ENCODE data around the gene RAB11FIP4. TPM values are rescaled to one million over a fixed set of nuclear protein-coding genes. Genes with fewer than 3 reads are reported as not detected.

The RAB11FIP4 gene
- total RNA-seq, 1 experiment from 2014 or later = 0.10 TPM

DNA sequence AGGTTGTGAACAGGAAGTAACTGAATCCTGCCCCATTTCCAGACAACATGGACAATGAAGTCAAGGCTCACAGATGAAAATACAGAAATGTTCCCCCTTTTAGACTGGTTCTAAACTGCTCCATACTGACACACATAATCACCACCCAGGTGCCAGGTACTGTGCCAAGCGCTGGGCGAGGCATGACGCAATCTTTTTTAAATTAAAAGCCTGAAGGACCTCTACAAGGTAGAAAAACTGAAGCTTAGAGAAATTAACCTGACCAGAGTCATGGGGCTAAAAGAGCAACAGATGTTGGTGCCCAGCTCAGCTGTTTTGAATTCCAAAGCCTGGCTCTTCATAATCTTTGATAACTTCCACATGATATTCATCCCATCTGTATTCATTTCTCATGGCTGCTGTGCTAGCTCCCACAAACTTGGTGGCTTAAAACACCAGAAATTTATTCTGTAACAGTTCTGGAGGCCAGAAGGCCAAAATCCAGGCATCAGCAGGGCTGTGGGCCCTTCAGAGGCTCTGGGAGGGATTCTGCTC lies 4.9 kb upstream of the RAB11FIP4 start:
- DNase-seq (ENCODE audit: low read depth) = no peak

- no peak for DNase-seq (ENCODE audit: low read depth)
Measured at GRCh38 chr17:31387438-31387837, 4.0 kb upstream of the RAB11FIP4 start.

DNA sequence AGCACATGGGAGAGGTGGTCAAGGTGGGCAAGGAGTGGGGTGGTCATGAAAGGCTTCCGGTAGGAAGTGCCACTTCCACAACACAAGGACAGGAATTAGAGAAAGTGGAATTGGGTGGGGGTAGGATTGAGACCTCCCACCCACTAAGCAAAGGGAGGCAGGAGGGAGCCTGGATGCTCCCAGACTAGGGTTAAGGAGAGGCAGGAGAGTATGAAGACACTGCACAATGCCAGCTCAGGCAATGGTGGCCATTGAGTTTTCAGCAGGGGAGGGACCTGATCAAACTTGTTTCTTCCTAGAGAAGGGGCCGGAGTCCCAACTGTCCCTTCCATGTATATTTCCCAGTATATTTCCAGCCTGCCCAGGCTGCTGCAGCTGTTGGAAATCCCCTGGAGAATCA lies 3.1 kb upstream of the RAB11FIP4 start:
- DNase-seq (ENCODE audit: low read depth) = no peak

GRCh38 chr17:31388770-31389656 lies 2.5 kb upstream of the RAB11FIP4 start:
- peak; percentile 34 for DNase-seq (ENCODE audit: low read depth)

DNA sequence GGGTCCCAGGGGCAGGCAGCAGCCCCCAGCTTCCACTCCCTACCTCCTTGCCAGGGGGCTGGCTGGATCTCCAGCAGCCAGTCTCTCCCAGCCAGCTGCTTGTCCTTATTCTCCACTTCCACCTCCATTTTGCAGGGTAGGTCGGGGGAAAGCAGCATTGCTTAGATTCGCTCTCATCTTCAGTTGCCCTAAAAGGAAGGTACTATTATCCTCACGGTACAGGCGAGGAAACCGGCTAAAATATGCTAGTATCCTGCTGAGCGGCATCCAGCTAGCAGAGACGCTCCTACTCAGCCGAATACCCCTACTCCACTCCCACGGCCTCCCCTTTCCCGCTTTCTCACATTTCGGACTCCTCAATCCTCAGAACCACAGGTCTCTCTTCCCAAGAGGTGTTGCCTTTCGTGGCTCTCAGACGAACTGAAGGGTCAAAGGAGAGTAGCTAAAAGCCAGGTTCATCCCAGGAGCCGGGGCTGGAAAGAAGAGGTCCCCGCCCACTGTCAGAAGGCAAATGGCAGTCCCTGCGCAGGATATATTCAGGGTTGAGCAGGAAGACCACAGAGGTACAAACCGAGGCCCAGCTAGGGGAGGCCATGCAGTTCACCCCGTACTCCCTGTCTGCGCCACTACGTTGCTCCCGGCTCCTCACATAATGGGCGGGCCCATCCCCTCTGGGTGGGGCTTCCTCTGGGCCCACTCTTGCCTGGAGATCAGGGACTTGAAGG lies 1.7 kb upstream of the RAB11FIP4 start:
- no peak for DNase-seq (ENCODE audit: low read depth)

DNA sequence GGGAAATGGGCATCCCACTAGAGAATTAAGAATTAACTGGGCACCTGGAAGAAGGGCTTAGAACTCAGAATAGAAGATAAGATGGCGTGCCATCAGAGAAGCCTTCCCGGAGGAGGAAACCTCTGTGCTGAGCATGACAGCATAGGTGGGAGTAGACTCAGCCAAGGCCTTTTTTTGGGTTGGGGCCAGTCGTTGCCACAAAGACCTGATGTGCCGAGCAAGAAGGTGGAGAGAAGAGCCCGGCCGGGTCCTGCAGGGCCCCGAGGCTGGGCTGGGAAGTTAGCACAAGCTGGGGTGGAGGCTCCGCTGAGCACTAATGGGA lies 1.1 kb upstream of the RAB11FIP4 start:
- DNase-seq (ENCODE audit: low read depth) = no peak

GRCh38 chr17:31390748-31391495 lies 553 bp upstream of the RAB11FIP4 start:
- no peak for DNase-seq (ENCODE audit: low read depth)

DNA sequence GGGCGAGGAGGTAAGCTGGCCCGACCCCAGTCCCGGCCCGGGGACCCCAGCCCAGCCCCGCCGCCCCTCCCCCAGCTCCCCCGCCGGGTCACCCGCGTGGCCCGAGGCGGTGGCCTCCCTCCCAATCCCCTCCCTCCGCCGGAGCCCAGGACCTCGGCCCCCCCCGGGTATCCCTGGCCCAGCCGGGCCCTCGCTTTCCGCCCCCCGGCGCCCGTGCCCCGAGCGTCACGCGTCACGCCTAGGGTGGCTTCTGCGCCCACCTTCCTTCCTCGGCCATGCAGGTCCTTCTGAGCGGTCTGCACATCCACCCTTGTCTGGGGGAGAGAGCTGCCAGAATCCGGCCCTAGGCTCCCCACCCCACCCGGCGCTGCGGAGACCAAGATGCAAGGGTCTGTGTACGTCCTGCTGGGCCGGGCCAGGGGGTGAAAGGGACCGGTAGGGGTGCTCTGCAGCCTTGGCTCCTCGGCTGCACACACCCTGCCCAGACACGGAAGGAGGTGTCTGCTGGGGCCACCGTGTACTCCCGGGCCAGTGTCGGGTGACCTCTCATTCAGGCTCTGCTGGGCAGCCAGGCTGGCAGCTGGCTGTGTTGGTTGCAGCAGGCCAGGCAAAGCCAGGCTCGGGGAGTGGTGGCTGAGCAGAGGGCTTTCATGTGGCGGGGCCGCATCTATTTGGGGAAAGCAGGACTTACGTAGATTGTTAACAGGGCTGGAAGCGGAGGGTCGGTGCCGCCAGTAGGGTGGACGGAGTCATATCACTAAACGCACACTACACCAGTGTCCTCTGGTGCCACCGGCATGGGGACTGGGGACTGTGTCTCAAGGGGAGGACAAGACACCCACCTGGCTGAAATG lies 754 bp downstream of the RAB11FIP4 start:
- no peak for DNase-seq (ENCODE audit: low read depth)

DNA sequence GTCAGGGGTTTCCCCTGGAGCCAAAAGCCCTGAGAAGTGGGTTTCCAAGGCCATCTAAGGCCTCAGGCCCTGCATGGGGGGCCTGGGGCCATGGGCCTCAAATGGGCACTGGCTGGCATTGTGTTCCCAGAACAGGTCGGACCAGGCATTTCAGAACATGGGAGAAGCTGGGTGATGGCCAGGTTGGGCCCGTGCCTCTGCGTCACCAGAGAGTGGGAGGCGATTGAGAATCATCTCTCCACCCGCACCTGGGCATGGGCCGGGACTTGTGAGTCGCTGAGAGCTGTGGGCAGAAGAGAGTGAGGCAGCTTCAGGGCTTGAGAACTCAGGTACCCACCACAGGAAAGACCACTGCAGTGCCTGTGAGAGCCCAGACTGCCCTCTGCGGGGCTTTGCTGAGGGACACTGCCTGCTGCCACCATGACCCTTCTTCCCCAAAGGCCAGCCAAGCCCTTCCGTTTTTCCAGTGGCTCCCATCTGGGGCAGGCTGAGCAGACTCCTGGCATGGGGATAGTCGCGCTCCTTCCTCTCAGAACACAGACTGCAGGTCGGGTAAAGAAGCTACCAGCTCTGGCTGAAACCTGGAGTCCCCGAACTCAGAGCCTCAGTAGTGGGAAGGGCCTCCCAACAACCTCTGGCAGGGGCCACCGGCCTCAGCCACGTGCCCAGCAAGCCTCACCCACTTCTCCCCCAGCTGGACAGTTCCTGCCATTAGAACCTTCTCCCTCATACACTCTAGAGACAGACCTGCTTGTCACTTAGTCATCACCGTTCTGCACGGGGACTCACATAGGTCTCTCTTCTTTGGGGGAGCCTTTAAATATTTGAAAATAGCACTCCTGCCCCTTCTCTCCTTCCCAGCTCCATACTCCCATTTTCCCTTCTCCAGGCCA lies 1.6 kb downstream of the RAB11FIP4 start:
- no peak for DNase-seq (ENCODE audit: low read depth)

DNA sequence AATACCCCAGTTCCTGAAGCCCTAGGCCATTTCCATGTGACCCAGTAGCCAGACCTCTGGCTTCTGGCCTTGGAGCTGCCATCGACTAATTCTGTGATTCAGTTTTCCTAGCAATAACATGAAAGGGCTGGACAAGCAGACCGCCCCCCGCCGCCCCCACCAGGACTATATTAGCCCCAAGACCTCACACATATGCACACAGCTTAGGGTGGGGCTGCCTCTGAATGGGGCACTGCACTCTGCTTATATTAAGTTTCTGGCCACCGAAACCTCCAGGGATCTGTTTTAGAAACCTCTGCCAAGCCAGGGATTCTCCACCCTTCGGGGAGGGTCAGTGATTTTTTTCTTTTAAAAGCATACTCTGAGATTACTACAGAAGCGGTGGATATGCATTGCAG lies 2.3 kb downstream of the RAB11FIP4 start:
- no peak for DNase-seq (ENCODE audit: low read depth)

GRCh38 chr17:31394544-31394943 lies 3.1 kb downstream of the RAB11FIP4 start:
- peak; percentile 42 for DNase-seq (ENCODE audit: low read depth)

DNA sequence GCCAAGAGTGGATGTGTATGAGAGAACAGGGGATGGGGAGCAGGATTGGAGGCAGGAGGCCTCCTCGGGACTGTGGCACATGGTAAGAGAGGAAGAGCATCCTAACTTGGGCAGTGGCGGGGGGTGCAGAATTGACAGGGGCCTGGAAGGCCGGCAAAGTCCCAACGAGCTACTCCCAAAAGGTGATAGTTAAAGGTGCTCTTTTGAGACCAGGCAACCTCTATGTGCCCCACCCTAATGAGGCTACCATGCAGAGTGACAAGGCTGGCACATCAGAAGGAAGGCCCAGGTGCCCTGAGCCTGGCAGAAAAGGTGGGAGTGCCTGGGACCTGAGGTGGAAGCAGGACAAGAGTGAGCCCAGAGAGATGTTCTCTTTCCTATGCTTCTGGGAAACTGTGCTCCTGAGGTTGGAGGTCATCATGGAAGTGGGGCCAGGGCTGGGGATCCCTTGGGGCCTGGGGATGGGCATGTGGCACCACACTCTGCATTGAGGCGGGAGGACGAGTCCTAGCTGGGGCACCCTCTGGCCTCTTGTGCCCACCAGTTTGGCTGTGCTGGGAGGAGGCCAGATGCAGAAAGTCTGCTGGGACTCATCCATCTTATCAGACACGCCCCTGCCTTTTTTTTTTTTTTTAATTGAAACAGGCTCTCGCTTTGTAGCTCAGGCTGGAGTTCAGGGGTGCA lies 5.9 kb downstream of the RAB11FIP4 start:
- no peak for DNase-seq (ENCODE audit: low read depth)

- DNase-seq (ENCODE audit: low read depth) = no peak
Measured at GRCh38 chr17:31398381-31399311, 7.2 kb downstream of the RAB11FIP4 start.

DNA sequence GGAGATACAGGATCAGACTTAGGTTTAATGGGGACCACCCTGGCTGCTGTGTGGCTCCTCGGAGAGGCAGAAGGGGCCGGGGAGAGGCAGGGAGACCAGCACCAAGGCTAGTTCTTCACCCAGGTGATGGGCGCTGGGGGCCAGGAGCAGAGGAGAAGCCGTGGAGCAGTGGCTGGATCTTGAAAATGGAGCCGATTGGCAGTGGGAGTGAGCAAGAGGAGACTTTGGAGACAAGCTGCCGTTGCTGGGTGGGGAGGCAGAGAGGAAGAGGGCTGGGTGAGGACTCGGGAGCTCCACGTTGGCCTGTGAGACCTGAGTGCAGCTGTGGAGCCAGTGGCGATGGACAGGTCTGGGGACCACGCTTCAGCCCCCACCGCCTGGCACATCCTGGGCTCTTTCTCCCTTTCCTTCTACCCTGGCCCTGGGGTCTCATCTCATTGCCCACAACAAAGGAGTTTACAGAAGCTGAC lies 9.0 kb downstream of the RAB11FIP4 start:
- DNase-seq (ENCODE audit: low read depth) = no peak

DNA sequence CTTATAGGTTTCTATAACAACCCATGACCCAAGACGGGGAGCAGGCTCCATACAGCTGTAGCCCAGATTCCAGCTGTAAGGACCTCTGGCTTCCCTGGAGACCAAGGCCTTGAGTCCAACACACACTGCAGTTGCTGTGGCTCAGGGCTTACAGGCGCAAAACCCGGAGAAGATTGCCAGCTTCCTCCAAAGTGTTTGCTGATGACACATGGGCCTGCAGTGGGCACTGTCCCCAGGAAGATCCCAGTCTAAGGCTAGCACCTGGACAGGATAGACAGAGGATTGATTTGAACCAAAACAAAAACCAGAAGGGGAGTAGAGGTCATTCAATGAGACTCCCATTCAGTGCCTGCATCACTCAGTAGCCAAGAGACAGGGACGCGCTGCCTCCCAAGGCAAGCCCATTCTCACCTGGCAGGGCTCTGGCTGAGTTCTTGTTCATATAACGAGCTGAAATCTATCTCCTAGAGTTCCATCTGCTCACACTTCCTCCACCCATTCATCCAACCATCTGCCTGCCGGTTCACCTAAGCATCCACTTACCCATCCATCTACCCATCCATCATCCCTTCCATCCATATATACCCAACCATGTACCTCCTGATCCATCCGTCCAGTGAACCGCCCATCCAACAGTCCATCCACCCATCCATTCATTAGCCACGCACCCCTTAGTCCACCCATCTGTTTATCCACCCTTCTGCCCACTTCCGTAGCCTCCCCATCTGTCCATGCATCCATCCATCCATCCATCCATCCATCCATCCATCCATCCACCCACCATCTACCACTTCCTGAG lies 10.2 kb downstream of the RAB11FIP4 start:
- no peak for DNase-seq (ENCODE audit: low read depth)

GRCh38 chr17:31404028-31404949 lies 12.8 kb downstream of the RAB11FIP4 start:
- DNase-seq (ENCODE audit: low read depth) = no peak

Data from HT1080 (cell line).